GM12892 (cell line): ENCODE data around the gene OSBPL10.

ENCODE experiments used
- POLR2A ChIP-seq: IDR thresholded peaks from 2 replicates; pipeline ENCODE4 v1.6.1; 2011; ENCODE audit warnings: low read depth, low read length, control low read depth
- POLR2AphosphoS5 ChIP-seq: IDR thresholded peaks from 2 replicates; pipeline ENCODE4 v1.6.1; 2011; ENCODE audit warnings: low read depth, low read length, control low read depth
- TAF1 ChIP-seq: IDR thresholded peaks from 2 replicates; pipeline ENCODE4 v1.6.1; 2011; ENCODE audit warnings: low read depth, mild to moderate bottlenecking, control low read depth, low read length, borderline replicate concordance

GRCh38 chr3:31725976-31726375 lies 255.1 kb downstream of the OSBPL10 start:
- TF ChIP-seq POLR2AphosphoS5 = no peak
- TF ChIP-seq TAF1 = no peak
- TF ChIP-seq POLR2A = no peak
